ENCODE data around the gene R3HDM2.
A peak's percentile ranks its signal among the peaks of the same experiment; 100 is the strongest.
"Not testable (repeated sequence)": the region's sequence is repeated elsewhere in the genome, so short reads cannot be mapped to it uniquely, and the experiment has no call there.

The R3HDM2 gene

GRCh38 chr12:57276935-57277563 lies 153.8 kb downstream of the R3HDM2 start:
- TF ChIP-seq EZH2 (IDR thresholded peaks at IDR 0.05; ENCODE audit: borderline replicate concordance, low read length) (no peak), CTCF (IDR thresholded peaks at IDR 0.05; ENCODE audit: low read length) (peak; percentile 75)
- H3K9me3 ChIP-seq (ENCODE audit: low read length): no peaks in the 10 kb centered on the region
- H3K27ac ChIP-seq (ENCODE audit: low read depth, low read length, poor library complexity, severe bottlenecking): no peak overlapping the region
- H3K4me2 ChIP-seq (ENCODE audit: low read length): no peak overlapping the region
- no peaks in the 10 kb centered on the region for H3K9me2 ChIP-seq (ENCODE audit: low read depth, low read length)
- H3K27me3 ChIP-seq (ENCODE audit: insufficient read depth, low read length): no peaks in the 10 kb centered on the region
- H3K4me3 ChIP-seq (ENCODE audit: low read depth, low read length, poor library complexity, severe bottlenecking): no peak overlapping the region
- H3K36me3 ChIP-seq (ENCODE audit: insufficient read depth, low read length): peaks cover 15% of the 10 kb centered on the region; the same call in 1 of the 2 replicates
- peaks cover 15% of the 10 kb centered on the region for H3K4me1 ChIP-seq (ENCODE audit: insufficient read depth, low read length, severe bottlenecking)
- H4K20me1 ChIP-seq (ENCODE audit: insufficient read depth, low read length): no peaks in the 10 kb centered on the region
- no peaks in the 10 kb centered on the region for H3F3A ChIP-seq (ENCODE audit: insufficient read depth, low read length)
- no peak overlapping the region for H3K9ac ChIP-seq (ENCODE audit: low read length)
- no peaks in the 10 kb centered on the region for H3K79me2 ChIP-seq (ENCODE audit: insufficient read depth, low read length)
- no peak overlapping the region for H2AFZ ChIP-seq (ENCODE audit: low read length)

GRCh38 chr12:57276233-57276632 lies 154.6 kb downstream of the R3HDM2 start:
- H3K9me3 ChIP-seq (ENCODE audit: low read length); H3K4me3 ChIP-seq (ENCODE audit: low read depth, low read length, poor library complexity, severe bottlenecking); H2AFZ ChIP-seq (ENCODE audit: low read length); H3K4me2 ChIP-seq (ENCODE audit: low read length); H3K27me3 ChIP-seq (ENCODE audit: insufficient read depth, low read length); H4K20me1 ChIP-seq (ENCODE audit: insufficient read depth, low read length); H3K9ac ChIP-seq (ENCODE audit: low read length); H3F3A ChIP-seq (ENCODE audit: insufficient read depth, low read length); H3K79me2 ChIP-seq (ENCODE audit: insufficient read depth, low read length); H3K27ac ChIP-seq (ENCODE audit: low read depth, low read length, poor library complexity, severe bottlenecking); H3K9me2 ChIP-seq (ENCODE audit: low read depth, low read length): not testable (repeated sequence)
- Histone ChIP-seq H3K36me3 (ENCODE audit: insufficient read depth, low read length) (peaks cover 15% of the 10 kb centered on the region; the same call in 1 of the 2 replicates), H3K4me1 (ENCODE audit: insufficient read depth, low read length, severe bottlenecking) (peaks cover 15% of the 10 kb centered on the region)

DNA sequence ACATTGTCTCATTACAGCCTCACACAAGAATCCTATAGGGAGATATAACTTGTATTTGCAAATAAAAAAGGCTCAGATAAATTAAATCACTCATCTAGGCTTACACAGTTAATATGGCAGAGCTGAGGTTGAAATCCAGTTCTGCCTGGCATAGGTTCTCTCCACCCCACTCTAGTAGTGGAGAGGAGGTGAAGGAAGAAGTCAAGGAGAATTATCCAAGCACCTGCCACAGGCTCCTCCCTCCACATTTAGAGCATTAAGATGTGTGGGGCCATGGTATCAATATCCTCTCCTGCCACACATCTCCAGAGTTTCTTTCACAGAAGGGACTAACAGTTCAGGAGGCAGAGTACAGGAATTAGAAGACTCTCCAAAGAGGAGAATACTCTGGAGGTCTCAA lies 157.3 kb downstream of the R3HDM2 start:
- Histone ChIP-seq H3K27me3 (ENCODE audit: insufficient read depth, low read length) (no peaks in the 10 kb centered on the region), H3K79me2 (ENCODE audit: insufficient read depth, low read length) (no peaks in the 10 kb centered on the region), H3K9me3 (ENCODE audit: low read length) (no peaks in the 10 kb centered on the region), H3K4me3 (ENCODE audit: low read depth, low read length, poor library complexity, severe bottlenecking) (no peak overlapping the region), H2AFZ (ENCODE audit: low read length) (no peak overlapping the region), H3K9ac (ENCODE audit: low read length) (no peak overlapping the region), H3K9me2 (ENCODE audit: low read depth, low read length) (no peaks in the 10 kb centered on the region), H3F3A (ENCODE audit: insufficient read depth, low read length) (no peaks in the 10 kb centered on the region), H3K36me3 (ENCODE audit: insufficient read depth, low read length) (peaks cover 25% of the 10 kb centered on the region), H3K27ac (ENCODE audit: low read depth, low read length, poor library complexity, severe bottlenecking) (no peak overlapping the region), H3K4me1 (ENCODE audit: insufficient read depth, low read length, severe bottlenecking) (no peaks in the 10 kb centered on the region), H3K4me2 (ENCODE audit: low read length) (no peak overlapping the region), H4K20me1 (ENCODE audit: insufficient read depth, low read length) (no peaks in the 10 kb centered on the region)
- TF ChIP-seq EZH2 (IDR thresholded peaks at IDR 0.05; ENCODE audit: borderline replicate concordance, low read length) (no peak), CTCF (IDR thresholded peaks at IDR 0.05; ENCODE audit: low read length) (no peak)

All from OCI-LY1 (cell line).